Activated naive CD8-positive, alpha-beta T cell (primary cell): ENCODE measurements around the gene CCDC138.

Source experiments
- H3K27ac Mint-ChIP-seq: one replicate; pipeline ENCODE4 v1.8.0; 2021; ENCODE audit warnings: mixed read lengths
- H3K27me3 Mint-ChIP-seq: one replicate; pipeline ENCODE4 v1.8.0; 2021; ENCODE audit warnings: mixed read lengths
- H3K36me3 Mint-ChIP-seq: one replicate; pipeline ENCODE4 v1.8.0; 2021; ENCODE audit warnings: mixed read lengths
- H3K4me1 Mint-ChIP-seq: one replicate; pipeline ENCODE4 v1.8.0; 2021; ENCODE audit warnings: low read depth, mixed read lengths
- H3K4me3 Mint-ChIP-seq: one replicate; pipeline ENCODE4 v1.8.0; 2021; ENCODE audit warnings: mild to moderate bottlenecking, mixed read lengths
- H3K9me3 Mint-ChIP-seq: one replicate; pipeline ENCODE4 v1.8.0; 2021; ENCODE audit warnings: low read depth, mixed read lengths

CCDC138 gene

GRCh38 chr2:108896741-108897140 lies 110.2 kb downstream of the CCDC138 start:
- no peak overlapping the region for H3K4me3 Mint-ChIP-seq
- H3K36me3 Mint-ChIP-seq, result peaks cover 54% of the 10 kb centered on the region
- no peaks in the 10 kb centered on the region for H3K4me1 Mint-ChIP-seq
- no peaks in the 10 kb centered on the region for H3K27me3 Mint-ChIP-seq
- no peak overlapping the region for H3K27ac Mint-ChIP-seq
- H3K9me3 Mint-ChIP-seq, result peaks cover 7% of the 10 kb centered on the region

GRCh38 chr2:108898315-108899082 lies 111.9 kb downstream of the CCDC138 start:
- H3K9me3 Mint-ChIP-seq, result peaks cover 6% of the 10 kb centered on the region
- H3K4me1 Mint-ChIP-seq, result no peaks in the 10 kb centered on the region
- peaks cover 54% of the 10 kb centered on the region for H3K36me3 Mint-ChIP-seq
- H3K27ac Mint-ChIP-seq, result no peak overlapping the region
- no peaks in the 10 kb centered on the region for H3K27me3 Mint-ChIP-seq
- H3K4me3 Mint-ChIP-seq, result no peak overlapping the region

- no peaks in the 10 kb centered on the region for H3K9me3 Mint-ChIP-seq
- no peak overlapping the region for H3K27ac Mint-ChIP-seq
Observed at GRCh38 chr2:108904680-108905079, 118.1 kb downstream of the CCDC138 start.

GRCh38 chr2:108905176-108905575 lies 118.6 kb downstream of the CCDC138 start:
- Mint-ChIP-seq H3K4me3 (no peak overlapping the region), H3K9me3 (no peaks in the 10 kb centered on the region), H3K27me3 (no peaks in the 10 kb centered on the region), H3K27ac (no peak overlapping the region), H3K36me3 (peaks cover 20% of the 10 kb centered on the region), H3K4me1 (peaks cover 5% of the 10 kb centered on the region)

More at GRCh38 chr2:108904680-108905079, 118.1 kb downstream of the CCDC138 start:
- H3K4me1 Mint-ChIP-seq, result peaks cover 4% of the 10 kb centered on the region
- H3K4me3 Mint-ChIP-seq, result no peak overlapping the region
- no peaks in the 10 kb centered on the region for H3K27me3 Mint-ChIP-seq
- H3K36me3 Mint-ChIP-seq, result peaks cover 20% of the 10 kb centered on the region

GRCh38 chr2:108905906-108906305 lies 119.3 kb downstream of the CCDC138 start:
- Mint-ChIP-seq H3K4me3 (no peak overlapping the region), H3K27me3 (no peaks in the 10 kb centered on the region), H3K4me1 (peaks cover 5% of the 10 kb centered on the region), H3K36me3 (peaks cover 14% of the 10 kb centered on the region), H3K9me3 (no peaks in the 10 kb centered on the region), H3K27ac (no peak overlapping the region)

GRCh38 chr2:108906403-108907077 lies 120.0 kb downstream of the CCDC138 start:
- no peaks in the 10 kb centered on the region for H3K27me3 Mint-ChIP-seq

GRCh38 chr2:108907822-108908712 lies 121.5 kb downstream of the CCDC138 start:
- Mint-ChIP-seq H3K27me3 (no peaks in the 10 kb centered on the region), H3K4me1 (peaks cover 5% of the 10 kb centered on the region), H3K9me3 (no peaks in the 10 kb centered on the region), H3K36me3 (peaks cover 2% of the 10 kb centered on the region), H3K4me3 (no peak overlapping the region), H3K27ac (no peak overlapping the region)

More at GRCh38 chr2:108906403-108907077, 120.0 kb downstream of the CCDC138 start:
- Mint-ChIP-seq H3K4me3 (no peak overlapping the region), H3K4me1 (peaks cover 5% of the 10 kb centered on the region), H3K27ac (no peak overlapping the region), H3K9me3 (no peaks in the 10 kb centered on the region), H3K36me3 (peaks cover 9% of the 10 kb centered on the region)

GRCh38 chr2:108908713-108909070 lies 122.1 kb downstream of the CCDC138 start:
- Mint-ChIP-seq H3K4me3 (no peak overlapping the region), H3K36me3 (peaks cover 2% of the 10 kb centered on the region), H3K27ac (no peak overlapping the region), H3K27me3 (no peaks in the 10 kb centered on the region), H3K9me3 (no peaks in the 10 kb centered on the region), H3K4me1 (peaks cover 5% of the 10 kb centered on the region)

GRCh38 chr2:108909275-108909823 lies 122.8 kb downstream of the CCDC138 start:
- peaks cover 2% of the 10 kb centered on the region for H3K36me3 Mint-ChIP-seq
- H3K4me1 Mint-ChIP-seq, result peaks cover 5% of the 10 kb centered on the region

GRCh38 chr2:108910011-108910431 lies 123.5 kb downstream of the CCDC138 start:
- peaks cover 2% of the 10 kb centered on the region for H3K36me3 Mint-ChIP-seq
- H3K27ac Mint-ChIP-seq, result no peak overlapping the region
- H3K27me3 Mint-ChIP-seq, result no peaks in the 10 kb centered on the region
- no peak overlapping the region for H3K4me3 Mint-ChIP-seq
- H3K4me1 Mint-ChIP-seq, result peaks cover 8% of the 10 kb centered on the region
- no peaks in the 10 kb centered on the region for H3K9me3 Mint-ChIP-seq

More at GRCh38 chr2:108909275-108909823, 122.8 kb downstream of the CCDC138 start:
- H3K9me3 Mint-ChIP-seq, result no peaks in the 10 kb centered on the region
- H3K4me3 Mint-ChIP-seq, result no peak overlapping the region
- H3K27ac Mint-ChIP-seq, result no peak overlapping the region
- no peaks in the 10 kb centered on the region for H3K27me3 Mint-ChIP-seq

- peaks cover 2% of the 10 kb centered on the region for H3K36me3 Mint-ChIP-seq
- no peaks in the 10 kb centered on the region for H3K9me3 Mint-ChIP-seq
- no peaks in the 10 kb centered on the region for H3K27me3 Mint-ChIP-seq
- peaks cover 8% of the 10 kb centered on the region for H3K4me1 Mint-ChIP-seq
- no peak overlapping the region for H3K4me3 Mint-ChIP-seq
- H3K27ac Mint-ChIP-seq, result no peak overlapping the region
Observed at GRCh38 chr2:108910541-108911396, 124.2 kb downstream of the CCDC138 start.

- H3K4me1 Mint-ChIP-seq, result peaks cover 8% of the 10 kb centered on the region
- no peak overlapping the region for H3K27ac Mint-ChIP-seq
- no peaks in the 10 kb centered on the region for H3K27me3 Mint-ChIP-seq
- no peak overlapping the region for H3K4me3 Mint-ChIP-seq
- peaks cover 2% of the 10 kb centered on the region for H3K36me3 Mint-ChIP-seq
- no peaks in the 10 kb centered on the region for H3K9me3 Mint-ChIP-seq
Observed at GRCh38 chr2:108911401-108911800, 124.8 kb downstream of the CCDC138 start.

GRCh38 chr2:108911807-108912628 lies 125.4 kb downstream of the CCDC138 start:
- no peaks in the 10 kb centered on the region for H3K9me3 Mint-ChIP-seq
- no peaks in the 10 kb centered on the region for H3K27me3 Mint-ChIP-seq
- H3K4me1 Mint-ChIP-seq, result peaks cover 11% of the 10 kb centered on the region
- no peak overlapping the region for H3K4me3 Mint-ChIP-seq
- H3K36me3 Mint-ChIP-seq, result peaks cover 2% of the 10 kb centered on the region
- H3K27ac Mint-ChIP-seq, result no peak overlapping the region
